Gastroesophageal sphincter (tissue), 3 donors: ENCODE measurements around the gene CRELD2.

Experiments
- EP300 ChIP-seq: sonication (generic); formaldehyde crosslinking; IDR thresholded peaks from one replicate; pipeline ENCODE4 v1.6.1; 2017; ENCODE audit warnings: antibody characterized with exemption, mild to moderate bottlenecking
- POLR2A ChIP-seq, 2 donors: fragments of 450-650 bp; IDR thresholded peaks; one replicate each; pipeline ENCODE4 v1.6.1; 2017; ENCODE audit warnings: antibody characterized with exemption in 2 of 2, mild to moderate bottlenecking in 2 of 2, moderate library complexity in 1 of 2
- POLR2AphosphoS5 ChIP-seq: sonication (generic); formaldehyde crosslinking; IDR thresholded peaks from one replicate; pipeline ENCODE4 v1.6.1; 2017; ENCODE audit warnings: antibody characterized with exemption
- TF ChIP-seq, protein P1 (sequence below), 4 experiments: fragments of 200-600 bp in 2 of 4; fragments of 450-650 bp in 2 of 4; sonication (generic) in 1 of 4; IDR thresholded peaks; one replicate each; pipeline ENCODE4 v1.5.1; 2017 to 2019; ENCODE audit warnings: antibody characterized with exemption in 4 of 4, mild to moderate bottlenecking in 2 of 4, moderate library complexity in 2 of 4

DNA sequence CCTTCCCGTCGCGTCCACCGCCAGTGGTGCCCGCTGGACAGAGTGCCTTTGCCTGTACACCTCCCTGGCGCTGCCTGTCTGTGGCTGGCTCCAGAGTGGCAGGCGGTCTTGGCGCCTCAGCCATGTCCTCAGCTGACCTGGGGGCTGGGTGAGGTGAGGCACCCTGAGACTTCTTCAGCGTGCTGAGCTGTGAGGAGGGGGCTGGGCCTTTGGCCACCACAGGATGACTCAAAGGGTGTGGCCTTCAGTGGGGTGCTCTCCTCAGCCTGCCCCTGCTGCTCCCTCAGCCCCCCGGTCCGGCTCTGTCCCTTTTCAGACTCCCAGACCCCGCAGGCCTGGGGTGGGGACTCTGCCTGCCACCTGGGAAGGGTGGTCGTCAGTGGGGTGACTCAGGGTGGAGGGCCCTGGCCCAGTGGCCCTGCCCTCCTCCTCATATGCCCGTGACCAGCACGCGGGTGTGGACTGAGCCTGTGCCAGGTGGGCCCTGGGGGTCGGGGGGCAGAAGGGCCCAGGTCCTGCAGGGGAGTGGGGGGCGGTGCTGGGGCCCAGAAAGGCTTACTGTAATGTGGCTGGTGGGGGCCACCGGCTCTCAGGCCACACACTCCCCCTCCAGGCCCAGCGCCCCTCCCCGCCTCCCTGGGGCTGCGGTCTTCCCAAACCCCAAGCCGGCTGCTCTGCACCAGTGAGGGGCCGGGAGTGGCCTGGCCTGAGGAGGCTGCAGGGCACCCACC, 15.9 kb downstream of the CRELD2 start:
- no peak for TF ChIP-seq POLR2A (IDR thresholded peaks at IDR 0.05)
- TF ChIP-seq, protein P1, sequence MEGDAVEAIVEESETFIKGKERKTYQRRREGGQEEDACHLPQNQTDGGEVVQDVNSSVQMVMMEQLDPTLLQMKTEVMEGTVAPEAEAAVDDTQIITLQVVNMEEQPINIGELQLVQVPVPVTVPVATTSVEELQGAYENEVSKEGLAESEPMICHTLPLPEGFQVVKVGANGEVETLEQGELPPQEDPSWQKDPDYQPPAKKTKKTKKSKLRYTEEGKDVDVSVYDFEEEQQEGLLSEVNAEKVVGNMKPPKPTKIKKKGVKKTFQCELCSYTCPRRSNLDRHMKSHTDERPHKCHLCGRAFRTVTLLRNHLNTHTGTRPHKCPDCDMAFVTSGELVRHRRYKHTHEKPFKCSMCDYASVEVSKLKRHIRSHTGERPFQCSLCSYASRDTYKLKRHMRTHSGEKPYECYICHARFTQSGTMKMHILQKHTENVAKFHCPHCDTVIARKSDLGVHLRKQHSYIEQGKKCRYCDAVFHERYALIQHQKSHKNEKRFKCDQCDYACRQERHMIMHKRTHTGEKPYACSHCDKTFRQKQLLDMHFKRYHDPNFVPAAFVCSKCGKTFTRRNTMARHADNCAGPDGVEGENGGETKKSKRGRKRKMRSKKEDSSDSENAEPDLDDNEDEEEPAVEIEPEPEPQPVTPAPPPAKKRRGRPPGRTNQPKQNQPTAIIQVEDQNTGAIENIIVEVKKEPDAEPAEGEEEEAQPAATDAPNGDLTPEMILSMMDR (IDR thresholded peaks at IDR 0.05): no peak
- TF ChIP-seq POLR2AphosphoS5: peak; percentile 44
- TF ChIP-seq EP300: no peak
